HG03103 (cell line): Measurements from ENCODE around the gene SKAP2.

Source experiments
- ATAC-seq: cut with Tn5 transposase; IDR thresholded peaks from one replicate; pipeline ENCODE4 v1.9.1; 2021; ENCODE audit warnings: low read depth; ENCODE audit not compliant: unreplicated experiment

The SKAP2 gene

DNA sequence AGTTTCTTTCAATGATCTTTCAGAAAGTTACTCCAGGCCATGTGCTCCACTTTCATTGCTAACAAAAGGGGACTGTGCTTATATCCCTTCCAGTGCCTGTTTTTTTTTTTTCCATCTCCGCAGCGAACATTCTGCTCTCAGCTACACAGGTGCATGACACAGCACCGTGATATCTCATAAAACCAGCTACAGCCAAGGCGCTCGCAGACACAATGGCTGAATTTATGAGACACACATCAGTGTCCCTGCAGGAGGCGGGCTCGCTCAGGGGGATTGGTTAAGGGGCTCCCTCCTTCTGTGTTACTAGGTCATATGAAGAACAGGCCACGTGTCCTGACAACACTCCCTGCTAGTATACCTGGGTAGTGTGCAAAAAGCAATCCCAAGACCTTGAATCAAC lies 245.5 kb downstream of the SKAP2 start:
- ATAC-seq: no peak

DNA sequence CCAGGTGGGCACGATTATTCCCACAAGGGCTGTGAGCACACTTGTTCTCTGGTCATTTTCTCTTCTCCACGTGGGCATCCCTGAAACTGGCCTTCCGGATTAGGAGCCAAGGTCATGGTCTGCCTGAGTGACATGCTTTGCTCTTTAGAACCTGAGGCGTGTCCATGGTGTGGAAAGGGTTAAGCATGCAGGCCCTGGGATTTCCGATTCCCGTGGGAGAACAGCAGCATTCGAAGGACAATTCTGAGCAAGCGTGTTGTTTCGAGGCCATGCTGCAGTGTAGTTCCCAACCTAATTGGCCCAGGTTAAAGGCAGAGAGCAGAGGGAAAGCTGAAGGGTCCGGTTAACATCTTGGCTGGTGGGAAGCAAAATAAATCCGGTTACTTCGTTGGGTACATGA lies 245.9 kb downstream of the SKAP2 start:
- no peak for ATAC-seq
